Neural progenitor cell (in vitro differentiated cells): ENCODE results near the gene NKX1-2. TPM values are rescaled to one million over a fixed set of nuclear protein-coding genes. Genes with fewer than 3 reads are reported as not detected.

ENCODE experiments used
- DNase-seq: peaks from one replicate; pipeline ENCODE4 v3.0.0-alpha.2; 2016; ENCODE audit warnings: low spot score
- H2AFZ ChIP-seq: fragments of 200-600 bp; sonication (generic); replicated peaks from 2 replicates; pipeline ENCODE4 v1.6.1; 2016; ENCODE audit warnings: antibody characterized with exemption
- H3F3A ChIP-seq: fragments of 200-600 bp; sonication (generic); 2 replicates; pipeline ENCODE4 v1.6.1; 2016; ENCODE audit warnings: antibody characterized with exemption, low read depth
- H3K27ac ChIP-seq: fragments of 200-600 bp; sonication (generic); 2 replicates; pipeline ENCODE4 v1.5.1; 2016; ENCODE audit warnings: mild to moderate bottlenecking
- H3K27me3 ChIP-seq: fragments of 200-600 bp; sonication (generic); 2 replicates; pipeline ENCODE4 v1.6.1; 2016; ENCODE audit warnings: mild to moderate bottlenecking, moderate library complexity
- H3K36me3 ChIP-seq: fragments of 200-600 bp; sonication (generic); 2 replicates; pipeline ENCODE4 v1.5.1; 2016
- H3K4me1 ChIP-seq: fragments of 200-600 bp; sonication (generic); 2 replicates; pipeline ENCODE4 v1.6.1; 2016; ENCODE audit warnings: mixed run types
- H3K4me2 ChIP-seq: fragments of 200-600 bp; sonication (generic); 2 replicates; pipeline ENCODE4 v1.6.1; 2016
- H3K4me3 ChIP-seq: fragments of 200-600 bp; sonication (generic); 2 replicates; pipeline ENCODE4 v1.5.1; 2016
- H3K79me2 ChIP-seq: fragments of 200-600 bp; sonication (generic); 2 replicates; pipeline ENCODE4 v1.6.1; 2016; ENCODE audit warnings: low read depth
- H3K9ac ChIP-seq: fragments of 200-600 bp; sonication (generic); 2 replicates; pipeline ENCODE4 v1.6.1; 2016
- H3K9me3 ChIP-seq: fragments of 200-600 bp; sonication (generic); 2 replicates; pipeline ENCODE4 v1.5.1; 2016; ENCODE audit warnings: low read depth
- H4K20me1 ChIP-seq: fragments of 200-600 bp; sonication (generic); 2 replicates; pipeline ENCODE4 v1.6.1; 2016; ENCODE audit warnings: low read depth
- H3K27ac Mint-ChIP-seq: 3 replicates; pipeline ENCODE4 v1.8.0; 2021; ENCODE audit warnings: mixed read lengths
- H3K27me3 Mint-ChIP-seq: 2 replicates; pipeline ENCODE4 v1.8.0; 2022; ENCODE audit warnings: low read depth, mild to moderate bottlenecking, inconsistent platforms, moderate library complexity, mixed read lengths; ENCODE audit not compliant: insufficient read depth
- H3K36me3 Mint-ChIP-seq: 3 replicates; pipeline ENCODE4 v1.8.0; 2021; ENCODE audit warnings: mixed read lengths
- H3K4me1 Mint-ChIP-seq: 3 replicates; pipeline ENCODE4 v1.8.0; 2021; ENCODE audit warnings: mixed read lengths
- H3K4me3 Mint-ChIP-seq: 3 replicates; pipeline ENCODE4 v1.8.0; 2021; ENCODE audit warnings: mild to moderate bottlenecking, moderate library complexity, mixed read lengths
- H3K9me3 Mint-ChIP-seq: 3 replicates; pipeline ENCODE4 v1.8.0; 2020; ENCODE audit warnings: mixed read lengths
- EZH2 ChIP-seq: fragments of 200-600 bp; sonication (generic); IDR thresholded peaks from 2 replicates; pipeline ENCODE4 v1.6.1; 2017; ENCODE audit warnings: antibody characterized with exemption, mild to moderate bottlenecking, moderate library complexity
- EZH2phosphoT487 ChIP-seq: fragments of 200-600 bp; sonication (generic); IDR thresholded peaks from 2 replicates; pipeline ENCODE4 v1.6.1; 2017; ENCODE audit warnings: antibody characterized with exemption
- total RNA-seq: library from RNA; depleted of rRNA; stranded (reverse); fragments of >200 nt; gene quantifications from 2 replicates; pipeline ENCODE4 v1.2.3, GENCODE V29; 2015; ENCODE audit warnings: low replicate concordance
- TF ChIP-seq, protein P1 (sequence below): fragments of 200-600 bp; sonication (generic); IDR thresholded peaks from 2 replicates; pipeline ENCODE4 v1.5.1; 2017; ENCODE audit warnings: antibody characterized with exemption, mild to moderate bottlenecking

Gene NKX1-2
- total RNA-seq, 1 donor from 2014 or later = not detected

DNA sequence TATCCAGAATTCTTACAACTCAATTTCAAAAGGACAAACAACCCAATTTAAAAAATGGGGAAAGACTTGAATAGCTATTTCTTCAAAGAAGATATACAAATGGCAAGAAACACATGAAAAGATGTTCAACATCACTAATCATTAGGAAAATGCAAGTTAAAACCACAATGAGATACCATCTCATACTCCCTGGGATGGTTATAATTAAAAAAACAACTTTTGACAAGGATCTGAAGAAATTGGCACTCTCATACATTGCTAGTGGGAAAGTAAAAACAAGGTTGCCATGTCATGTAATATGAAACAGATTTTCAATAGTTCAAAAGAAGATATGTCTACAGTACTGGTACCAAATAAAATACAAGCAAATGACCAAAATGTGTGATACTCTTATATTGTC lies 40.1 kb downstream of the NKX1-2 start:
- no peaks in the 10 kb centered on the region for H3K27me3 Mint-ChIP-seq
- no peaks in the 10 kb centered on the region for H3K27me3 ChIP-seq
- DNase-seq = no peak
- H3K79me2 ChIP-seq = no peaks in the 10 kb centered on the region
- no peaks in the 10 kb centered on the region for H3K9me3 ChIP-seq
- no peak for TF ChIP-seq EZH2
- no peak for TF ChIP-seq EZH2phosphoT487
- TF ChIP-seq, protein P1, sequence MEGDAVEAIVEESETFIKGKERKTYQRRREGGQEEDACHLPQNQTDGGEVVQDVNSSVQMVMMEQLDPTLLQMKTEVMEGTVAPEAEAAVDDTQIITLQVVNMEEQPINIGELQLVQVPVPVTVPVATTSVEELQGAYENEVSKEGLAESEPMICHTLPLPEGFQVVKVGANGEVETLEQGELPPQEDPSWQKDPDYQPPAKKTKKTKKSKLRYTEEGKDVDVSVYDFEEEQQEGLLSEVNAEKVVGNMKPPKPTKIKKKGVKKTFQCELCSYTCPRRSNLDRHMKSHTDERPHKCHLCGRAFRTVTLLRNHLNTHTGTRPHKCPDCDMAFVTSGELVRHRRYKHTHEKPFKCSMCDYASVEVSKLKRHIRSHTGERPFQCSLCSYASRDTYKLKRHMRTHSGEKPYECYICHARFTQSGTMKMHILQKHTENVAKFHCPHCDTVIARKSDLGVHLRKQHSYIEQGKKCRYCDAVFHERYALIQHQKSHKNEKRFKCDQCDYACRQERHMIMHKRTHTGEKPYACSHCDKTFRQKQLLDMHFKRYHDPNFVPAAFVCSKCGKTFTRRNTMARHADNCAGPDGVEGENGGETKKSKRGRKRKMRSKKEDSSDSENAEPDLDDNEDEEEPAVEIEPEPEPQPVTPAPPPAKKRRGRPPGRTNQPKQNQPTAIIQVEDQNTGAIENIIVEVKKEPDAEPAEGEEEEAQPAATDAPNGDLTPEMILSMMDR = no peak
- H3K4me2 ChIP-seq = no peak overlapping the region
- no peaks in the 10 kb centered on the region for H3K9me3 Mint-ChIP-seq
- H3K9ac ChIP-seq = no peak overlapping the region
- H3K4me1 Mint-ChIP-seq = no peaks in the 10 kb centered on the region
- H3F3A ChIP-seq = no peaks in the 10 kb centered on the region
- H4K20me1 ChIP-seq = no peaks in the 10 kb centered on the region
- peaks cover 13% of the 10 kb centered on the region for H3K36me3 Mint-ChIP-seq
- H3K4me3 Mint-ChIP-seq = no peak overlapping the region
- no peaks in the 10 kb centered on the region for H3K36me3 ChIP-seq
- H3K4me1 ChIP-seq = no peaks in the 10 kb centered on the region
- H2AFZ ChIP-seq = no peak overlapping the region
- no peak overlapping the region for H3K27ac ChIP-seq
- no peak overlapping the region for H3K27ac Mint-ChIP-seq
- no peak overlapping the region for H3K4me3 ChIP-seq

GRCh38 chr10:124408357-124408756 lies 41.5 kb downstream of the NKX1-2 start:
- no peaks in the 10 kb centered on the region for H3K79me2 ChIP-seq
- H3K4me1 ChIP-seq = peaks cover 3% of the 10 kb centered on the region
- no peak for DNase-seq
- no peak overlapping the region for H3K27ac Mint-ChIP-seq
- H3K36me3 ChIP-seq = no peaks in the 10 kb centered on the region
- no peaks in the 10 kb centered on the region for H3K27me3 Mint-ChIP-seq
- H3K27me3 ChIP-seq = no peaks in the 10 kb centered on the region
- peaks cover 4% of the 10 kb centered on the region for H4K20me1 ChIP-seq
- peaks cover under 1% of the 10 kb centered on the region for H3F3A ChIP-seq
- H3K36me3 Mint-ChIP-seq = peaks cover 17% of the 10 kb centered on the region
- TF ChIP-seq EZH2phosphoT487 = no peak
- TF ChIP-seq EZH2 = no peak
- TF ChIP-seq, protein P1 = no peak
- no peaks in the 10 kb centered on the region for H3K9me3 ChIP-seq
- no peak overlapping the region for H3K4me3 Mint-ChIP-seq
- no peak overlapping the region for H3K4me3 ChIP-seq
- no peaks in the 10 kb centered on the region for H3K9me3 Mint-ChIP-seq
- H2AFZ ChIP-seq = no peak overlapping the region
- H3K9ac ChIP-seq = no peak overlapping the region
- H3K4me2 ChIP-seq = no peak overlapping the region
- H3K27ac ChIP-seq = no peak overlapping the region
- H3K4me1 Mint-ChIP-seq = peaks cover 6% of the 10 kb centered on the region

- TF ChIP-seq, protein P1 = no peak
- TF ChIP-seq EZH2phosphoT487 = no peak
- no peak for TF ChIP-seq EZH2
- H3K27ac Mint-ChIP-seq = no peak overlapping the region
- no peaks in the 10 kb centered on the region for H3K9me3 Mint-ChIP-seq
- peaks cover 9% of the 10 kb centered on the region for H3K4me1 Mint-ChIP-seq
- no peak overlapping the region for H2AFZ ChIP-seq
- no peaks in the 10 kb centered on the region for H3K36me3 ChIP-seq
- H3K9ac ChIP-seq = no peak overlapping the region
- no peak overlapping the region for H3K4me3 ChIP-seq
- peaks cover 4% of the 10 kb centered on the region for H4K20me1 ChIP-seq
- no peak for DNase-seq
- no peak overlapping the region for H3K27ac ChIP-seq
- no peaks in the 10 kb centered on the region for H3K27me3 ChIP-seq
- no peaks in the 10 kb centered on the region for H3K27me3 Mint-ChIP-seq
- H3K79me2 ChIP-seq = no peaks in the 10 kb centered on the region
- peaks cover 17% of the 10 kb centered on the region for H3K36me3 Mint-ChIP-seq
- no peaks in the 10 kb centered on the region for H3K9me3 ChIP-seq
- H3K4me3 Mint-ChIP-seq = no peak overlapping the region
- peaks cover 5% of the 10 kb centered on the region for H3F3A ChIP-seq
- peaks cover 3% of the 10 kb centered on the region for H3K4me1 ChIP-seq
- no peak overlapping the region for H3K4me2 ChIP-seq
Measured at GRCh38 chr10:124407456-124407855, 42.4 kb downstream of the NKX1-2 start.
